RWPE2 (cell line): ENCODE results near the gene CLEC2D.
"Not testable (repeated sequence)": the region's sequence is repeated elsewhere in the genome, so short reads cannot be mapped to it uniquely, and the experiment has no call there.

Source experiments
- ATAC-seq: fragments of 200-7000 bp; cut with Tn5 transposase; 3 replicates; pipeline ENCODE4 v1.9.1; 2021; ENCODE audit warnings: low read depth
- DNase-seq: peaks from one replicate; pipeline ENCODE4 v3.0.0-alpha.2; 2020; ENCODE audit warnings: low spot score
- H3K27ac ChIP-seq: fragments of 450-650 bp; 2 replicates; pipeline ENCODE4 v1.5.1; 2017; ENCODE audit warnings: mild to moderate bottlenecking; ENCODE audit not compliant: poor library complexity, severe bottlenecking
- H3K27me3 ChIP-seq: fragments of 250-450 bp; sonication (Bioruptor Pico); 2 replicates; pipeline ENCODE4 v1.5.1; 2021; ENCODE audit warnings: mild to moderate bottlenecking, moderate library complexity; ENCODE audit not compliant: insufficient read depth, poor library complexity, severe bottlenecking
- H3K36me3 ChIP-seq: fragments of 250-450 bp; sonication (Bioruptor Pico); 2 replicates; pipeline ENCODE4 v1.5.1; 2020; ENCODE audit warnings: low read depth, mild to moderate bottlenecking, moderate library complexity
- H3K4me1 ChIP-seq: fragments of 250-450 bp; sonication (Bioruptor Pico); 2 replicates; pipeline ENCODE4 v1.5.1; 2021; ENCODE audit warnings: mild to moderate bottlenecking, moderate library complexity; ENCODE audit not compliant: insufficient read depth, poor library complexity, severe bottlenecking
- H3K4me3 ChIP-seq: fragments of 250-450 bp; sonication (Bioruptor Pico); 2 replicates; pipeline ENCODE4 v1.5.1; 2021; ENCODE audit warnings: mild to moderate bottlenecking, moderate library complexity; ENCODE audit not compliant: severe bottlenecking
- H3K9me3 ChIP-seq: fragments of 250-450 bp; sonication (Bioruptor Pico); 2 replicates; pipeline ENCODE4 v1.5.1; 2021; ENCODE audit warnings: mild to moderate bottlenecking, moderate library complexity; ENCODE audit not compliant: severe bottlenecking
- CTCF ChIP-seq: fragments of 450-650 bp; IDR thresholded peaks from one replicate; pipeline ENCODE4 v1.5.1; 2017; ENCODE audit warnings: mild to moderate bottlenecking, moderate library complexity; ENCODE audit not compliant: poor library complexity, severe bottlenecking

Gene CLEC2D

GRCh38 chr12:9640024-9640423 lies 29.5 kb upstream of the CLEC2D start:
- Histone ChIP-seq H3K4me3 (no peak overlapping the region), H3K27ac (no peak overlapping the region), H3K4me1 (peaks cover 4% of the 10 kb centered on the region), H3K9me3 (no peaks in the 10 kb centered on the region), H3K36me3 (no peaks in the 10 kb centered on the region), H3K27me3 (no peaks in the 10 kb centered on the region)
- ATAC-seq (no peak), DNase-seq (no peak)
- no peak for TF ChIP-seq CTCF

- TF ChIP-seq CTCF, result no peak
- ATAC-seq (no peak), DNase-seq (no peak)
- Histone ChIP-seq H3K9me3 (no peaks in the 10 kb centered on the region), H3K27me3 (no peaks in the 10 kb centered on the region), H3K36me3 (no peaks in the 10 kb centered on the region), H3K27ac (no peak overlapping the region), H3K4me1 (peaks cover 4% of the 10 kb centered on the region), H3K4me3 (no peak overlapping the region)
Measured at GRCh38 chr12:9642606-9643265, 26.8 kb upstream of the CLEC2D start.

GRCh38 chr12:9643266-9643660 lies 26.2 kb upstream of the CLEC2D start:
- Histone ChIP-seq H3K27ac (no peak overlapping the region), H3K4me3 (no peak overlapping the region), H3K9me3 (no peaks in the 10 kb centered on the region), H3K4me1 (peaks cover 3% of the 10 kb centered on the region), H3K36me3 (no peaks in the 10 kb centered on the region), H3K27me3 (no peaks in the 10 kb centered on the region)
- no peak for TF ChIP-seq CTCF
- DNase-seq (no peak), ATAC-seq (no peak)

- ATAC-seq, DNase-seq, H3K36me3 ChIP-seq, H3K27ac ChIP-seq, H3K4me1 ChIP-seq, H3K9me3 ChIP-seq, H3K4me3 ChIP-seq, H3K27me3 ChIP-seq: not testable (repeated sequence)
Measured at GRCh38 chr12:9644985-9645551, 24.4 kb upstream of the CLEC2D start.

- no peaks in the 10 kb centered on the region for H3K9me3 ChIP-seq
- ATAC-seq (no peak), DNase-seq (no peak)
- H3K4me1 ChIP-seq, result peaks cover 14% of the 10 kb centered on the region
- no peak for TF ChIP-seq CTCF
- H3K27ac ChIP-seq, result peak overlapping the region; percentile 80
- H3K27me3 ChIP-seq, result no peaks in the 10 kb centered on the region
- H3K4me3 ChIP-seq, result peak overlapping the region; percentile 39
- no peaks in the 10 kb centered on the region; the same call in 1 of the 2 replicates for H3K36me3 ChIP-seq
Measured at GRCh38 chr12:9646794-9647781, 22.4 kb upstream of the CLEC2D start.
